ENCODE measurements around the gene CBX3.
"Not testable (repeated sequence)": the region's sequence is repeated elsewhere in the genome, so short reads cannot be mapped to it uniquely, and the experiment has no call there.

Gene CBX3

DNA sequence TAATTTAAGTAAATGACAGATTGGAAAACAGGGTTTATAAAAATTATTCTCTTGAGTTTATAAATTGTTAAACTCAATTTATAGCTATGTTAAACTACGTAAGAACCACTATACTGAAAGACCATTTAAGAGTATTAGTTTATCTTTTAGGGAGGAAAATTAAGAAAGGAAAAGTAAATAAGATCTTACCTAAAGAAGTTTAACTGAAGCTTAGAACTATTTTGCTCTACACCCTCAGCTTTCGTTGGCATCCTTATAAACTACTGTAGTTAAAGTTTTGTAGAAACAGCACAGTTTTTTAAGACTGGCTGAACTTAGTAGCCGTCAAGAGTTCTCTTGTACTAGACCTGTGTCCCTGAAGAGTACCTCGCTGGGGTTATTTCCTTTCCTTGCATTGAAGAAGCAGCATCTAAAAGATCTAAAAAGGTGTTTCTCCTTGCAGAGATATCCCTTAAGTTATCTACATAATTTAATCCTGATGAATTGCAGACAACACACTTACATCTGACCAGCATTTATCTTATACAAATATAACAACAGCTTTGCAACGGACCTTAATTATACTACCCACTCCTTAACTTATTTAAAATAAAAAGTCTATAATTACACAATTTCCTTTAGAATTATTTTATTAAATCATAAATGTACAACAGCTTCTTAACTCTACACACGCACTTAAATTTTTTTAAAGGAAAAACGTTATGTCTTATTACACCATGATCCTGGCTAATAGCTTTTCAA, 10.1 kb upstream of the CBX3 start:
- H3K9ac ChIP-seq (ENCODE audit: low read depth, low read length): no peak overlapping the region
- peaks cover 98% of the 10 kb centered on the region for H3K36me3 ChIP-seq (ENCODE audit: insufficient read depth, low read length)
- no peak overlapping the region for H3K4me2 ChIP-seq (ENCODE audit: low read length)
- peaks cover 17% of the 10 kb centered on the region for H3K4me1 ChIP-seq (ENCODE audit: control insufficient read depth, insufficient read depth, low read length)
- H3K9me3 ChIP-seq (replicated peaks; ENCODE audit: low read length): no peaks in the 10 kb centered on the region
- no peak overlapping the region for H3K4me3 ChIP-seq (ENCODE audit: low read length)
- H3K27me3 ChIP-seq (ENCODE audit: control insufficient read depth, insufficient read depth, low read length): no peaks in the 10 kb centered on the region

DNA sequence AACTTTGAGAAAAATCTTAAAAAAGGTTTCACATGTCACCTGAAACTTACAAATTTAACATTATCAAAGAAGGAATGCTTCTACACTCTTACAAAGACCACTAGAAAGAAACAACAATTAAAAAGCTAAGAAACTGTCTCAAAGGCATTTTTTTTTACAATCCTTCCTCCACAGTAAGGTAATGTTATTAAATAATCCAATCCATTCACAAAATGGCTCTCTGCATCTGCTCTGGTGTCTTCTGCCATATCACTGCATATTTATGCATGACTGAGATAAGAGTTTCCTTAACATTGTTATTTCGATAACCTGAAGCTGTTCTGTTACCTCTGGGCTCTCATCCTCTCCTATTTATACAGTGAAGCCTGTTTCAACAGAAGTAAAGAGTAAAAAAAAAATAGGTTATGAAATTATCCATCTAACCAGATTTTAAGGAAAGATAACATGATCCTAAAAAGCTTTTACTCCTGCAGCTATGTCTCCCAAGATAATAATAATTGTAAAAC, 9.5 kb upstream of the CBX3 start:
- no peak overlapping the region for H3K4me2 ChIP-seq (ENCODE audit: low read length)
- H3K9me3 ChIP-seq (replicated peaks; ENCODE audit: low read length): no peaks in the 10 kb centered on the region
- H3K9ac ChIP-seq (ENCODE audit: low read depth, low read length): no peak overlapping the region
- peaks cover 23% of the 10 kb centered on the region for H3K4me1 ChIP-seq (ENCODE audit: control insufficient read depth, insufficient read depth, low read length)
- H3K27me3 ChIP-seq (ENCODE audit: control insufficient read depth, insufficient read depth, low read length): no peaks in the 10 kb centered on the region
- H3K4me3 ChIP-seq (ENCODE audit: low read length): no peak overlapping the region
- peaks cover 99% of the 10 kb centered on the region for H3K36me3 ChIP-seq (ENCODE audit: insufficient read depth, low read length)

GRCh38 chr7:26192485-26193087, 9.0 kb upstream of the CBX3 start:
- Histone ChIP-seq H3K4me2 (ENCODE audit: low read length) (no peak overlapping the region), H3K36me3 (ENCODE audit: insufficient read depth, low read length) (peaks cover 99% of the 10 kb centered on the region), H3K27me3 (ENCODE audit: control insufficient read depth, insufficient read depth, low read length) (no peaks in the 10 kb centered on the region), H3K9me3 (replicated peaks; ENCODE audit: low read length) (no peaks in the 10 kb centered on the region), H3K9ac (ENCODE audit: low read depth, low read length) (no peak overlapping the region), H3K4me1 (ENCODE audit: control insufficient read depth, insufficient read depth, low read length) (peaks cover 29% of the 10 kb centered on the region), H3K4me3 (ENCODE audit: low read length) (no peak overlapping the region)

DNA sequence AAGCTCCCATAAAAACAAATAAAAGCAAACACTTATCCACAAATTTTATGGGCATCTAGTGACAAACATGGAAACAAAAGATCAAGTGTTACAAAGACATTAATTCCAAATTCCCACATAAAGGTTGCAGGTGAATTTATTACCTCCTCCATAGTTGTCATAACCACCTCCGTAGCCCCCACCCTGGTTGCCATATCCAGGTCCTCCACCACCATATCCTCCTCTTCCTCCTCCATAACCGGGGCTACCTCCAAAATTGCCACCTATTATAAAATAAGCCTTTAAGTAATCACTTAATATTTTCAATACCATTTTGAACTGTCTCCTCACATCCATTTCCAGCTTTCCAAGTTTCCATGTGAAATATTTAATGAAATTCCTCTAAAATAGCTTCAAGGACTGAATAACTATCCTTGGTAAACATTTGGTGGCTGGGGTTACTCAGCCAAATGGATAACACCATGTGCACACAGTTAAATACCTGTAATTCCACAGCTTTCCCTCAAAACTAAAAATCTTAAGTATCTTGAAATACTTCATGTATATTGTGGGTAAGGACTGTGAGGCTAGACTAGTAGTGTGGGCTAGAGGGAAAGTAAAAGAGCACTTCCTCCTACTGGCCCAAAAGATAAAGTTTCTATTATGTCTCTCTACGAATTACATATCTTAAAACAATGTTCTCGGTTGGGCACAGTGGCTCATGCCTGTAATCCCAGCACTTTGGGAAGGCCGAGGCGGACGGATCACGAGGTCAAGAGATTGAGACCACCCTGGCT, 7.9 kb upstream of the CBX3 start:
- no peak overlapping the region for H3K4me3 ChIP-seq (ENCODE audit: low read length)
- H3K36me3 ChIP-seq (ENCODE audit: insufficient read depth, low read length): peaks cover 98% of the 10 kb centered on the region
- no peak overlapping the region for H3K4me2 ChIP-seq (ENCODE audit: low read length)
- H3K9ac ChIP-seq (ENCODE audit: low read depth, low read length): no peak overlapping the region
- peaks cover 29% of the 10 kb centered on the region for H3K4me1 ChIP-seq (ENCODE audit: control insufficient read depth, insufficient read depth, low read length)
- no peaks in the 10 kb centered on the region for H3K9me3 ChIP-seq (replicated peaks; ENCODE audit: low read length)
- no peaks in the 10 kb centered on the region for H3K27me3 ChIP-seq (ENCODE audit: control insufficient read depth, insufficient read depth, low read length)

DNA sequence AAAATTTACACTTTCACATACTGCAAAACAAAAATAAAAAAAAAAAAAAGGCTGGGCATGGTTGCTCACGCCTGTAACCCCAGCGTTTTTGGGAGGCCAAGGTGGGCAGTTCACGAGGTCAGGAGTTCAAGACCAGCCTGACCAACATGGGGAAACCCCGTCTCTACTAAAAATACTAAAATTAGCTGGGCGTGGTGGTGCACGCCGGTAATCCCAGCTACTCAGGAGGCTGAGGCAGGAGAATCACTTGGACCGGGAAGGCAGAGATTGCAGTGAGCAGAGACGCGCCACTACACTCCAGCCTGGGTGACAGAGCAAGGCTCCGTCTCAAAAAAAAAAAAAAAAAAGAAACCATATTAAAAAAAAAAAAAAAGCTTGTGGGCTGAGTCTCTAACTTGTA, 6.8 kb upstream of the CBX3 start:
- not testable (repeated sequence) for H3K27me3 ChIP-seq (ENCODE audit: control insufficient read depth, insufficient read depth, low read length); H3K4me3 ChIP-seq (ENCODE audit: low read length); H3K9me3 ChIP-seq (replicated peaks; ENCODE audit: low read length); H3K9ac ChIP-seq (ENCODE audit: low read depth, low read length)
- peaks cover 98% of the 10 kb centered on the region for H3K36me3 ChIP-seq (ENCODE audit: insufficient read depth, low read length)
- peak overlapping the region; percentile 83 for H3K4me2 ChIP-seq (ENCODE audit: low read length)
- peaks cover 29% of the 10 kb centered on the region for H3K4me1 ChIP-seq (ENCODE audit: control insufficient read depth, insufficient read depth, low read length)

GRCh38 chr7:26195182-26195581, 6.4 kb upstream of the CBX3 start:
- Histone ChIP-seq H3K4me2 (ENCODE audit: low read length) (peak overlapping the region; percentile 83), H3K4me1 (ENCODE audit: control insufficient read depth, insufficient read depth, low read length) (peaks cover 29% of the 10 kb centered on the region), H3K4me3 (ENCODE audit: low read length) (no peak overlapping the region), H3K9ac (ENCODE audit: low read depth, low read length) (no peak overlapping the region), H3K27me3 (ENCODE audit: control insufficient read depth, insufficient read depth, low read length) (no peaks in the 10 kb centered on the region), H3K36me3 (ENCODE audit: insufficient read depth, low read length) (peaks cover 94% of the 10 kb centered on the region), H3K9me3 (replicated peaks; ENCODE audit: low read length) (no peaks in the 10 kb centered on the region)

- Histone ChIP-seq H3K4me1 (ENCODE audit: control insufficient read depth, insufficient read depth, low read length) (peaks cover 29% of the 10 kb centered on the region), H3K9me3 (replicated peaks; ENCODE audit: low read length) (no peaks in the 10 kb centered on the region), H3K4me2 (ENCODE audit: low read length) (peak overlapping the region; percentile 83), H3K4me3 (ENCODE audit: low read length) (peak overlapping the region; percentile 98), H3K9ac (ENCODE audit: low read depth, low read length) (peak overlapping the region; percentile 100), H3K27me3 (ENCODE audit: control insufficient read depth, insufficient read depth, low read length) (no peaks in the 10 kb centered on the region), H3K36me3 (ENCODE audit: insufficient read depth, low read length) (peaks cover 88% of the 10 kb centered on the region)
Measured at GRCh38 chr7:26195867-26196657, 5.5 kb upstream of the CBX3 start.

- Histone ChIP-seq H3K36me3 (ENCODE audit: insufficient read depth, low read length) (peaks cover 74% of the 10 kb centered on the region), H3K4me2 (ENCODE audit: low read length) (peak overlapping the region; percentile 83), H3K4me3 (ENCODE audit: low read length) (peak overlapping the region; percentile 98), H3K9me3 (replicated peaks; ENCODE audit: low read length) (no peaks in the 10 kb centered on the region), H3K9ac (ENCODE audit: low read depth, low read length) (peak overlapping the region; percentile 100), H3K27me3 (ENCODE audit: control insufficient read depth, insufficient read depth, low read length) (no peaks in the 10 kb centered on the region), H3K4me1 (ENCODE audit: control insufficient read depth, insufficient read depth, low read length) (peaks cover 29% of the 10 kb centered on the region)
Measured at GRCh38 chr7:26197153-26198115, 4.1 kb upstream of the CBX3 start.

DNA sequence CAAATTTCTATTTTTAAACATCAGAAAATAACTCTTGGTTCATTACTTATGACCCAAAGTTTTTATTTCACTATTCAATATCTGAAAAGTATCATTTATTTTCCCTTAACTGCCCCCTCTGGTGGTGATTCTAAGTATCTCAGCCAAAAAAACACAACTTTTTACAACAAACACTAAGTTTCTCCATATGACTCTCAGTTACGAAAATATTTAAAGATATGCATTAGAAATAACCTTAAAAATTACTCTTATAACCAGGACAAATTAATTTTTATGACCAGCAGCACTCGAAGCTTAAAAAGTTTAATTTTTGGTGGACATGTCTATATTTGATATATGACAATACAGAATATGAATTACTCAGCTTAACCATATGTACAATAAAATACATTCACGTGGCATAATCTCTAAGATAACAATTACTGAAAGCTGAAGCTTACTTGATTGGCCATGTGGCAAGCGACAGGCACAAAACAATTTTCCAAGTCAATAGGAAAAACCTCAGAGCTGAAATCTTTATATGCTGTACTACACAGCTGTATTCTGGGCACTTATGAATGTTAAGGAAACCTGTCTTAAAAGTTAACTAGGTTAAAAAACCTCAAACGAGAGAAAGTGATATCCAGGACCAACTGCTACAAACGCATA, 3.3 kb upstream of the CBX3 start:
- H3K27me3 ChIP-seq (ENCODE audit: control insufficient read depth, insufficient read depth, low read length): no peaks in the 10 kb centered on the region
- H3K4me2 ChIP-seq (ENCODE audit: low read length): peak overlapping the region; percentile 83
- peaks cover 72% of the 10 kb centered on the region for H3K36me3 ChIP-seq (ENCODE audit: insufficient read depth, low read length)
- peak overlapping the region; percentile 100 for H3K9ac ChIP-seq (ENCODE audit: low read depth, low read length)
- peak overlapping the region; percentile 98 for H3K4me3 ChIP-seq (ENCODE audit: low read length)
- H3K9me3 ChIP-seq (replicated peaks; ENCODE audit: low read length): no peaks in the 10 kb centered on the region
- peaks cover 32% of the 10 kb centered on the region for H3K4me1 ChIP-seq (ENCODE audit: control insufficient read depth, insufficient read depth, low read length)

DNA sequence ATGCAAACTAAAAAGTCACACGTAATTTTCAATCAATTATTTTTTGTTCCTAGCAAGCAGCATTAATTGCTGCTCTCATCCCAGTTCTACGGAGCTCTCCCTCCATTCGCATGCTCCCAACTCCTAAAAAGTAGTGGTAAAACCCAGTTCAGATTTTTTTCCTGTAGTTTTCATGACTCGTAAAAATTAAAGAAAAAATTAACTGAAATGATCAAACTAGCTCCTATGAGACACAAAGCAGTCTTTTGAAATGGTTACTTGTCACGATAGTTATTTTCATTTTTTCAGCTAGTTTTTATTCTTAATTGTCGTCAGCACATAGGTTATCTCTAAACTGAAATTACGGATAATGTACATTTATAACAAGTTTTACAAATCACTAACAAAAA, 2.8 kb upstream of the CBX3 start:
- Histone ChIP-seq H3K9me3 (replicated peaks; ENCODE audit: low read length) (no peaks in the 10 kb centered on the region), H3K36me3 (ENCODE audit: insufficient read depth, low read length) (peaks cover 68% of the 10 kb centered on the region), H3K27me3 (ENCODE audit: control insufficient read depth, insufficient read depth, low read length) (no peaks in the 10 kb centered on the region), H3K9ac (ENCODE audit: low read depth, low read length) (peak overlapping the region; percentile 100), H3K4me1 (ENCODE audit: control insufficient read depth, insufficient read depth, low read length) (peaks cover 33% of the 10 kb centered on the region), H3K4me2 (ENCODE audit: low read length) (peak overlapping the region; percentile 83), H3K4me3 (ENCODE audit: low read length) (peak overlapping the region; percentile 98)
